SK-N-SH treated with all-trans-retinoic acid at 6 μM for 48 hours (cell line): Measurements from ENCODE around the gene MRPL53.

Experiments used
- ATAC-seq: fragments of 200-7000 bp; cut with Tn5 transposase; 3 replicates; pipeline ENCODE4 v1.9.1; 2020; ENCODE audit warnings: mild to moderate bottlenecking, moderate library complexity
- ARNTL ChIP-seq: fragments of 450-650 bp; formaldehyde crosslinking; IDR thresholded peaks from 2 replicates; pipeline ENCODE4 v1.5.0; 2020; ENCODE audit warnings: low read depth, mild to moderate bottlenecking, moderate library complexity, borderline replicate concordance
- BACH2 ChIP-seq: fragments of 250-450 bp; sonication (Bioruptor Pico); IDR thresholded peaks from 2 replicates; pipeline ENCODE4 v1.9.0; 2021; ENCODE audit warnings: mild to moderate bottlenecking, borderline replicate concordance
- CREB5 ChIP-seq: fragments of 250-450 bp; sonication (Bioruptor Pico); IDR thresholded peaks from 2 replicates; pipeline ENCODE4 v1.5.1; 2020; ENCODE audit warnings: low read depth, mild to moderate bottlenecking, moderate library complexity
- CSRNP3 ChIP-seq: fragments of 250-450 bp; sonication (Bioruptor Pico); IDR thresholded peaks from 2 replicates; pipeline ENCODE4 v1.5.1; 2021; ENCODE audit warnings: mild to moderate bottlenecking, moderate library complexity
- GLIS3 ChIP-seq: fragments of 250-450 bp; sonication (Bioruptor Pico); IDR thresholded peaks from 2 replicates; pipeline ENCODE4 v1.5.0; 2020; ENCODE audit warnings: mild to moderate bottlenecking, moderate library complexity
- ISL1 ChIP-seq: fragments of 250-450 bp; sonication (Bioruptor Pico); IDR thresholded peaks from 2 replicates; pipeline ENCODE4 v2.1.2; 2022; ENCODE audit warnings: mild to moderate bottlenecking, moderate library complexity
- PATZ1 ChIP-seq: fragments of 250-450 bp; sonication (Bioruptor Pico); IDR thresholded peaks from 2 replicates; pipeline ENCODE4 v1.8.0; 2020; ENCODE audit warnings: mild to moderate bottlenecking, moderate library complexity, borderline replicate concordance
- POU6F1 ChIP-seq: fragments of 250-450 bp; sonication (Bioruptor Pico); IDR thresholded peaks from 2 replicates; pipeline ENCODE4 v1.8.0; 2021; ENCODE audit warnings: low read depth, mild to moderate bottlenecking, moderate library complexity, borderline replicate concordance
- PPARA ChIP-seq: fragments of 250-450 bp; sonication (Bioruptor Pico); IDR thresholded peaks from 2 replicates; pipeline ENCODE4 v1.5.0; 2020; ENCODE audit warnings: mild to moderate bottlenecking, borderline replicate concordance
- SNAI2 ChIP-seq: fragments of 250-450 bp; sonication (Bioruptor Pico); IDR thresholded peaks from 2 replicates; pipeline ENCODE4 v1.5.0; 2020; ENCODE audit warnings: mild to moderate bottlenecking, moderate library complexity
- TCF4 ChIP-seq: fragments of 250-450 bp; sonication (Bioruptor Pico); IDR thresholded peaks from 2 replicates; pipeline ENCODE4 v1.8.0; 2021; ENCODE audit warnings: mild to moderate bottlenecking, moderate library complexity, borderline replicate concordance
- TSHZ2 ChIP-seq: fragments of 250-450 bp; sonication (Bioruptor Pico); IDR thresholded peaks from 2 replicates; pipeline ENCODE4 v1.5.0; 2020; ENCODE audit warnings: mild to moderate bottlenecking, moderate library complexity
- ZFP30 ChIP-seq: fragments of 450-650 bp; formaldehyde crosslinking; IDR thresholded peaks from 2 replicates; pipeline ENCODE4 v1.5.0; 2022; ENCODE audit warnings: mild to moderate bottlenecking, moderate library complexity
- ZNF70 ChIP-seq: fragments of 450-650 bp; formaldehyde crosslinking; IDR thresholded peaks from 2 replicates; pipeline ENCODE4 v1.5.0; 2020; ENCODE audit warnings: mild to moderate bottlenecking, moderate library complexity

The MRPL53 gene

GRCh38 chr2:74481961-74482800, 9.7 kb upstream of the MRPL53 start:
- TF ChIP-seq PPARA (CRISPR knock-in tag) (no peak), CREB5 (no peak)
- peak; percentile 67 for ATAC-seq

GRCh38 chr2:74481431-74481830, 9.0 kb upstream of the MRPL53 start:
- TF ChIP-seq POU6F1 (CRISPR knock-in tag), result no peak
- TF ChIP-seq ZNF70 (CRISPR knock-in tag), result no peak
- TF ChIP-seq PATZ1, result no peak
- no peak for TF ChIP-seq TSHZ2 (CRISPR knock-in tag)
- TF ChIP-seq CREB5, result no peak
- no peak for TF ChIP-seq ZFP30 (CRISPR knock-in tag)
- no peak for TF ChIP-seq SNAI2 (CRISPR knock-in tag)
- TF ChIP-seq TCF4 (CRISPR knock-in tag), result no peak
- no peak for TF ChIP-seq BACH2 (CRISPR knock-in tag)
- TF ChIP-seq ISL1 (CRISPR knock-in tag), result no peak
- no peak for TF ChIP-seq GLIS3 (CRISPR knock-in tag)
- no peak for TF ChIP-seq ARNTL (CRISPR knock-in tag)
- no peak for TF ChIP-seq CSRNP3 (CRISPR knock-in tag)
- no peak for ATAC-seq

- no peak for TF ChIP-seq CSRNP3 (CRISPR knock-in tag)
- ATAC-seq, result no peak
Observed at GRCh38 chr2:74474899-74475298, 2.4 kb upstream of the MRPL53 start.
